Fibroblast of lung (primary cell): ENCODE results near the gene ZNF296. TPM values are rescaled to one million over a fixed set of nuclear protein-coding genes. Genes with fewer than 3 reads are reported as not detected.

Experiments
- DNase-seq, 2 donors: peaks; one replicate each; pipeline versions ENCODE4 v3.0.0 to v3.0.0-alpha.2; 2010; ENCODE audit warnings: low read depth in 2 of 2
- H2AFZ ChIP-seq: 2 replicates; pipeline ENCODE4 v1.5.1; 2012; ENCODE audit warnings: low read length, control low read depth, inconsistent platforms
- H3K27ac ChIP-seq: 2 replicates; pipeline ENCODE4 v1.5.1; 2011; ENCODE audit warnings: low read length, control low read depth; ENCODE audit not compliant: insufficient read depth
- H3K27me3 ChIP-seq: 2 replicates; pipeline ENCODE4 v1.5.1; 2011; ENCODE audit warnings: mild to moderate bottlenecking, low read length; ENCODE audit not compliant: control insufficient read depth, insufficient read depth
- H3K36me3 ChIP-seq: 2 replicates; pipeline ENCODE4 v1.5.1; 2011; ENCODE audit warnings: low read length; ENCODE audit not compliant: control insufficient read depth, insufficient read depth
- H3K4me1 ChIP-seq: 2 replicates; pipeline ENCODE4 v1.5.1; 2011; ENCODE audit warnings: low read length; ENCODE audit not compliant: control insufficient read depth, insufficient read depth; ENCODE audit errors: extremely low read depth
- H3K4me2 ChIP-seq: 2 replicates; pipeline ENCODE4 v1.5.1; 2011; ENCODE audit warnings: low read length, control low read depth; ENCODE audit not compliant: insufficient read depth; ENCODE audit errors: extremely low read depth
- H3K4me3 ChIP-seq, 4 experiments: fragments of 200-600 bp in 1 of 4; sonication (generic) in 1 of 4; replicated peaks in 1 of 4; 2 replicates each; pipeline ENCODE4 v1.5.1; 2011 to 2016; ENCODE audit warnings: low read length in 4 of 4, low read depth in 3 of 4, mild to moderate bottlenecking in 3 of 4, control low read depth in 2 of 4, inconsistent platforms in 1 of 4, mixed read lengths in 1 of 4; ENCODE audit not compliant: insufficient read depth in 1 of 4; ENCODE audit errors: control extremely low read depth in 1 of 4
- H3K79me2 ChIP-seq: 2 replicates; pipeline ENCODE4 v1.5.1; 2012; ENCODE audit warnings: mild to moderate bottlenecking, low read length, inconsistent platforms; ENCODE audit not compliant: control insufficient read depth, insufficient read depth
- H3K9ac ChIP-seq: 2 replicates; pipeline ENCODE4 v1.5.1; 2011; ENCODE audit warnings: mild to moderate bottlenecking, low read length, control low read depth; ENCODE audit not compliant: insufficient read depth
- H3K9me3 ChIP-seq: 2 replicates; pipeline ENCODE4 v1.5.1; 2012; ENCODE audit warnings: low read depth, low read length; ENCODE audit not compliant: control insufficient read depth, insufficient read depth
- H4K20me1 ChIP-seq: 2 replicates; pipeline ENCODE4 v1.5.1; 2011; ENCODE audit warnings: low read length; ENCODE audit not compliant: control insufficient read depth, insufficient read depth; ENCODE audit errors: extremely low read depth
- CTCF ChIP-seq, 2 donors: IDR thresholded peaks in 1 of 2; conservative IDR thresholded peaks in 1 of 2; 1 replicate in 1 of 2; 2 replicates in 1 of 2; pipeline ENCODE4 v1.5.1; 2011 to 2012; ENCODE audit warnings: low read length in 2 of 2, control low read depth in 1 of 2, inconsistent platforms in 1 of 2, low read depth in 1 of 2, mild to moderate bottlenecking in 1 of 2
- EZH2 ChIP-seq: IDR thresholded peaks from 2 replicates; pipeline ENCODE4 v1.5.1; 2012; ENCODE audit warnings: low read length, control low read depth, mild to moderate bottlenecking; ENCODE audit errors: missing control alignments
- polyA plus RNA-seq, 2 donors: library from polyadenylated mRNA; depleted of rRNA in 1 of 2; stranded (reverse) in 1 of 2; unstranded in 1 of 2; fragments of >200 nt; gene quantifications; 2 replicates each; pipeline ENCODE4 v1.2.1, GENCODE V29; 2011 to 2012; ENCODE audit warnings: missing spikeins in 1 of 2
- total RNA-seq: library from RNA; depleted of rRNA; stranded (reverse); fragments of >200 nt; gene quantifications from 2 replicates; pipeline ENCODE4 v1.2.1, GENCODE V29; 2014

Gene ZNF296
- total and polyA plus RNA-seq, 2 donors (not counting 1 experiment from before 2014, with no cell fraction given), result 0.03 TPM; not detected in 1

GRCh38 chr19:45092747-45093678 is 16.7 kb upstream of the ZNF296 start, which contains the start of gene PPP1R37:
Gene PPP1R37 (plus strand): TSS chr19:45093179. CDS start chr19:45093326, 147 bp downstream.
- Histone ChIP-seq H3K9me3 (no peaks in the 10 kb centered on the region), H3K4me1 (peaks cover 27% of the 10 kb centered on the region), H3K79me2 (peaks cover 49% of the 10 kb centered on the region), H2AFZ (peak within 1 kb of the TSS; percentile 70), H3K9ac (peak within 1 kb of the TSS; percentile 87), H3K27me3 (no peaks in the 10 kb centered on the region), H3K4me2 (peak within 1 kb of the TSS; percentile 99), H3K4me3 (peak within 1 kb of the TSS; percentile 56 to 94 (median 91)), H4K20me1 (no peaks in the 10 kb centered on the region), H3K36me3 (peaks cover 9% of the 10 kb centered on the region), H3K27ac (peak within 1 kb of the TSS; percentile 92)
- TF ChIP-seq CTCF (conservative IDR thresholded peaks at IDR 0.05 in 1 of 2, IDR thresholded peaks at IDR 0.05 in 1 of 2; ENCODE audit: low read depth in 1 of 2, low read length in 2 of 2) (no peak), EZH2 (no peak)
- DNase-seq, result peak; percentile 97 to 99

GRCh38 chr19:45091031-45091923 is 15.0 kb upstream of the ZNF296 start:
- Histone ChIP-seq H4K20me1 (no peaks in the 10 kb centered on the region), H3K4me2 (peak overlapping the region; percentile 99), H3K4me1 (peaks cover 20% of the 10 kb centered on the region), H3K27me3 (no peaks in the 10 kb centered on the region), H3K9me3 (no peaks in the 10 kb centered on the region), H2AFZ (peak overlapping the region; percentile 70), H3K9ac (peak overlapping the region; percentile 61), H3K36me3 (peaks cover 9% of the 10 kb centered on the region), H3K27ac (peak overlapping the region; percentile 92), H3K79me2 (peaks cover 35% of the 10 kb centered on the region), H3K4me3 (peak overlapping the region; percentile 56 to 94 (median 72))
- DNase-seq, result peak; percentile 98 to 99
- TF ChIP-seq EZH2, result no peak
- TF ChIP-seq CTCF (conservative IDR thresholded peaks at IDR 0.05 in 1 of 2, IDR thresholded peaks at IDR 0.05 in 1 of 2; ENCODE audit: low read depth in 1 of 2, low read length in 2 of 2), result no peak

- peaks cover 28% of the 10 kb centered on the region for H3K79me2 ChIP-seq
- H4K20me1 ChIP-seq, result no peaks in the 10 kb centered on the region
- peaks cover 20% of the 10 kb centered on the region for H3K4me1 ChIP-seq
- no peak for DNase-seq
- no peak overlapping the region for H3K9ac ChIP-seq
- H3K27ac ChIP-seq, result peak overlapping the region; percentile 44
- no peaks in the 10 kb centered on the region for H3K27me3 ChIP-seq
- no peaks in the 10 kb centered on the region for H3K9me3 ChIP-seq
- no peak overlapping the region for H2AFZ ChIP-seq
- peak overlapping the region; percentile 88 for H3K4me2 ChIP-seq
- TF ChIP-seq CTCF (conservative IDR thresholded peaks at IDR 0.05 in 1 of 2, IDR thresholded peaks at IDR 0.05 in 1 of 2; ENCODE audit: low read depth in 1 of 2, low read length in 2 of 2) (no peak), EZH2 (no peak)
- peaks cover 9% of the 10 kb centered on the region for H3K36me3 ChIP-seq
- peak overlapping the region in 2 of 4 experiments; percentile 68 to 94 for H3K4me3 ChIP-seq
Observed at GRCh38 chr19:45090606-45091005, 14.3 kb upstream of the ZNF296 start.
